KBM-7 (cell line): ENCODE results near the gene DIAPH1.

Source experiments
- DNase-seq: peaks from one replicate; pipeline ENCODE4 v3.0.0-alpha.2; 2015
- in situ Hi-C: fragments of 300-500 bp; cut with MboI; formaldehyde crosslinking; loops from 2 replicates; pipeline ENCODE4 v1.14.3; 2020; ENCODE audit warnings: low sequenced_read_pairs, low pct_unique_long_range_greater_than_20kb, mixed read lengths

Gene DIAPH1

DNA sequence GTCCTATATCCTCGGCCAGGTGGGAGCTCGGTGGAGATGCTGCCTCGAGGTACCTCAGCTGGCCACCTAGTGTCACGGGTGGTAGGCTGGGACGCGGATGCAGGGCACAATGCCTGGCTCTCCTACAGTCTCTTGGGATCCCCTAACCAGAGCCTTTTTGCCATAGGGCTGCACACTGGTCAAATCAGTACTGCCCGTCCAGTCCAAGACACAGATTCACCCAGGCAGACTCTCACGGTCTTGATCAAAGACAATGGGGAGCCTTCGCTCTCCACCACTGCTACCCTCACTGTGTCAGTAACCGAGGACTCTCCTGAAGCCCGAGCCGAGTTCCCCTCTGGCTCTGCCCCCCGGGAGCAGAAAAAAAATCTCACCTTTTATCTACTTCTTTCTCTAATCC is 141.0 kb downstream of the DIAPH1 start:
- in situ Hi-C loops, result no loop called here

DNA sequence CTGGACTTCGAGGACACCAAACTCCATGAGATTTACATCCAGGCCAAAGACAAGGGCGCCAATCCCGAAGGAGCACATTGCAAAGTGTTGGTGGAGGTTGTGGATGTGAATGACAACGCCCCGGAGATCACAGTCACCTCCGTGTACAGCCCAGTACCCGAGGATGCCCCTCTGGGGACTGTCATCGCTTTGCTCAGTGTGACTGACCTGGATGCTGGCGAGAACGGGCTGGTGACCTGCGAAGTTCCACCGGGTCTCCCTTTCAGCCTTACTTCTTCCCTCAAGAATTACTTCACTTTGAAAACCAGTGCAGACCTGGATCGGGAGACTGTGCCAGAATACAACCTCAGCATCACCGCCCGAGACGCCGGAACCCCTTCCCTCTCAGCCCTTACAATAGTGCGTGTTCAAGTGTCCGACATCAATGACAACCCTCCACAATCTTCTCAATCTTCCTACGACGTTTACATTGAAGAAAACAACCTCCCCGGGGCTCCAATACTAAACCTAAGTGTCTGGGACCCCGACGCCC is 141.7 kb downstream of the DIAPH1 start:
- no peak for DNase-seq
- in situ Hi-C loops, result no loop called here

More for the DNA sequence above, 141.0 kb downstream of the DIAPH1 start:
- DNase-seq, result no peak

DNA sequence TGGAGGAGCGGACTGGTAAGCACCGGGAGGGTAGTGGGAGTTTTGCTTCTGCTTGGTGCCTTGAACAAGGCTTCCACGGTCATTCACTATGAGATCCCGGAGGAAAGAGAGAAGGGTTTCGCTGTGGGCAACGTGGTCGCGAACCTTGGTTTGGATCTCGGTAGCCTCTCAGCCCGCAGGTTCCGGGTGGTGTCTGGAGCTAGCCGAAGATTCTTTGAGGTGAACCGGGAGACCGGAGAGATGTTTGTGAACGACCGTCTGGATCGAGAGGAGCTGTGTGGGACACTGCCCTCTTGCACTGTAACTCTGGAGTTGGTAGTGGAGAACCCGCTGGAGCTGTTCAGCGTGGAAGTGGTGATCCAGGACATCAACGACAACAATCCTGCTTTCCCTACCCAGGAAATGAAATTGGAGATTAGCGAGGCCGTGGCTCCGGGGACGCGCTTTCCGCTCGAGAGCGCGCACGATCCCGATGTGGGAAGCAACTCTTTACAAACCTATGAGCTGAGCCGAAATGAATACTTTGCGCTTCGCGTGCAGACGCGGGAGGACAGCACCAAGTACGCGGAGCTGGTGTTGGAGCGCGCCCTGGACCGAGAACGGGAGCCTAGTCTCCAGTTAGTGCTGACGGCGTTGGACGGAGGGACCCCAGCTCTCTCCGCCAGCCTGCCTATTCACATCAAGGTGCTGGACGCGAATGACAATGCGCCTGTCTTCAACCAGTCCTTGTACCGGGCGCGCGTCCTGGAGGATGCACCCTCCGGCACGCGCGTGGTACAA is 142.5 kb downstream of the DIAPH1 start:
- in situ Hi-C loops, result no loop called here
- DNase-seq, result no peak

DNA sequence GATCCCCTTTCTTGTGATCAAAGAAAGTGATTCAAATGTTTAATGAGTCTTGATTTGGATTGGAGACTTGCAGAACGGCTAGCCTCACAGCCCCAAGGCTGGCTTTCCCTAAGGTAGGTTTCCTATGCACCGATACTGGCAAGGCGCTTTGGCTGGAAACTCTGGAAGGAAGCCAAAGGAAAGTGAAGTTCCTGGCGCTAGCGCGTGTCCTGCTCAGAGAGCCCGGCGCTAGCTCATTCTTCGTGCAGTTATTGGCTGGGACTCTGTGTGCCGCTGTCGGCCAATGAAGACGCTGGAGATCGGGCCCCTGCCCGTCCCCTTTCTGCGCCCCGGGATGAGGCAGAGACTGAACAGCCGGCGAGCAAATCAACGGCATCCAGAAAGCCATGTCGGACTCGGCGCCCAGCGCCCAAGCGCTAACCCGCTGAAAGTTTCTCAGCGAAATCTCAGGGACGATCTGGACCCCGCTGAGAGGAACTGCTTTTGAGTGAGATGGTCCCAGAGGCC is 143.1 kb downstream of the DIAPH1 start, which contains the start of gene PCDHGC3:
TSS of gene PCDHGC3 (plus strand) at position 342 of the 507 bp plus-strand sequence. CDS start at position 493, 151 bp downstream.
- in situ Hi-C loops, result no loop called here
- DNase-seq, result peak; percentile 88

DNA sequence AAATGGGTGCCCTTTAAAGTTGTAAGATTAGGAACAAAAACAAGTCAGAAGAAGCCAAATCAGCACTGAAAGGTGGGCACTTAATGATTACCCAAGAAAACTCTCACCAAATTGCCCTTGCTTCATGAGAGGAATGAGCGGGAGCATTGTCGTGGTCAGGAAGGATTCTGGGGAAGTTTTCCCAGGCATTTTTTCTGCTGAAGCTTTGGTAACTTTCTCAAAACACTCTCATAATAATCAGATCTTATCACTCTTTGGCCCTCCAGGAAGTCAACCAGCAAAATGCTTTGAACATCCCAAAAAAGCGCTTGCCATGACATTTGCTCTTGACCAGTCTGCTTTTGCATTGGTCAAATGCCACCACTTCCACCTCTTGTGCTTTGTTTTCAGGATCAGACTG is 153.4 kb downstream of the DIAPH1 start:
- no peak for DNase-seq
- in situ Hi-C loops, result no loop called here
